Vagina (tissue), 2 donors: ENCODE data around the gene HIVEP2.

ENCODE experiments used
- CTCF ChIP-seq, 3 experiments: fragments of 450-650 bp in 2 of 3; fragments of 200-600 bp in 1 of 3; sonication (generic) in 1 of 3; IDR thresholded peaks; one replicate each; pipeline ENCODE4 v1.5.1; 2017 to 2019; ENCODE audit warnings: antibody characterized with exemption in 3 of 3, mild to moderate bottlenecking in 2 of 3, moderate library complexity in 2 of 3
- POLR2AphosphoS5 ChIP-seq, 2 donors: sonication (generic); formaldehyde crosslinking; IDR thresholded peaks; one replicate each; pipeline ENCODE4 v1.9.0; 2017; ENCODE audit warnings: antibody characterized with exemption in 2 of 2, mild to moderate bottlenecking in 2 of 2, low read depth in 1 of 2; ENCODE audit not compliant: insufficient read depth in 1 of 2

- TF ChIP-seq CTCF (IDR thresholded peaks at IDR 0.05) (no peak), POLR2AphosphoS5 (IDR thresholded peaks at IDR 0.05; ENCODE audit: insufficient read depth in 1 of 2, low read depth in 1 of 2) (no peak)
Observed at GRCh38 chr6:142879076-142879475, 65.9 kb downstream of the HIVEP2 start.
